ENCODE results near the gene RAD51B. TPM values are rescaled to one million over a fixed set of nuclear protein-coding genes. Genes with fewer than 3 reads are reported as not detected.
"Not testable (repeated sequence)": the region's sequence is repeated elsewhere in the genome, so short reads cannot be mapped to it uniquely, and the experiment has no call there.

RAD51B gene
- total RNA-seq, 2 experiments from 2014 or later = 27.4 to 31.6 TPM

DNA sequence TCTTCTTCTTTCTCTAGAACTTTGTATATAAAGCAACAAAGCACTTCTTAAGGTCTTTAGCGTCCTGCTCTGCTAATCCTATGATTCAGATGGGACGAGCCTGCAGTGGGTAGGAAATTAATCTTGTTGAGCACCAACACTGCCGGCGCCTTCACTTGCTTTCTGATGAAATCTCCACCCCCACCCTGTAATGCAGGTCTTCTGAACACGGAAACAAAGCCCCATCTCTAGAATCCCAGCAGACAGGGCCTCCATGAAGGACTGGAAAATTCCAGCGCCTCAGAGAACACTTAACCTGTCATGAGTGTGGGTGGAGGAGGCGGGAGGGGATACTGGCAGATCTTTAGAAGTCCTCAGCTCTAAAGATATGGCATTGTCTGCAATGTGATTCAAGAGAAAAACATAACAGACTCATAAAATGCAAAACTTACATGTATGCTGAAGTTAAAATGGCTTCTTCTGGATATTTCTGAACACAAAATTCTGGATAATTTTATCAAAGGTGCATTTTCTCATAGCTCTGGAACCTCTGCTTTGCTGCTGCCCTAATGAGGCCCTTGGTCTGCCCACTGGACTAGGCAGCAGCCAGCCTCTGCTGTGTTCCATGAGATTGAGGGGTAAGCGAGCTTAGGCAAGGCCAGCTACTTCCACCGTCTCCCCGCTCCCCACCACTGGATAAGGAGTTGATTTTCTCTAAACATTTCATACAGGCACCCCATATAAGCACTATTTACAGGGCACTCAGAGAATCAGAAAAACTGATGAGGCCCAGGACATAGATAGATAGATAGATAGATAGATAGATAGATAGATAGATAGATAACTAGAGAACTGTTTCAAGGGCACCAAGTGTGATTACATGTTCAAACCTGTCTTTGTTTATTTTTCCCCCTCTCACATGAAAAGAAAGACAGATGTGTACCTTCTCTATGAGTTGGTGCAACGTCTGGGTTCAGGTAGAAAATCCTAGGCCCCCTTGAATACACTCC is 930.2 kb downstream of the RAD51B start:
- no peaks in the 10 kb centered on the region for H3K9me3 Mint-ChIP-seq
- H3K27ac Mint-ChIP-seq = no peak overlapping the region
- no peak for DNase-seq
- H3K27me3 Mint-ChIP-seq = no peaks in the 10 kb centered on the region
- peaks cover 5% of the 10 kb centered on the region for H3K4me1 Mint-ChIP-seq
- no peak overlapping the region for H3K4me3 Mint-ChIP-seq
- H3K36me3 Mint-ChIP-seq = no peaks in the 10 kb centered on the region

DNA sequence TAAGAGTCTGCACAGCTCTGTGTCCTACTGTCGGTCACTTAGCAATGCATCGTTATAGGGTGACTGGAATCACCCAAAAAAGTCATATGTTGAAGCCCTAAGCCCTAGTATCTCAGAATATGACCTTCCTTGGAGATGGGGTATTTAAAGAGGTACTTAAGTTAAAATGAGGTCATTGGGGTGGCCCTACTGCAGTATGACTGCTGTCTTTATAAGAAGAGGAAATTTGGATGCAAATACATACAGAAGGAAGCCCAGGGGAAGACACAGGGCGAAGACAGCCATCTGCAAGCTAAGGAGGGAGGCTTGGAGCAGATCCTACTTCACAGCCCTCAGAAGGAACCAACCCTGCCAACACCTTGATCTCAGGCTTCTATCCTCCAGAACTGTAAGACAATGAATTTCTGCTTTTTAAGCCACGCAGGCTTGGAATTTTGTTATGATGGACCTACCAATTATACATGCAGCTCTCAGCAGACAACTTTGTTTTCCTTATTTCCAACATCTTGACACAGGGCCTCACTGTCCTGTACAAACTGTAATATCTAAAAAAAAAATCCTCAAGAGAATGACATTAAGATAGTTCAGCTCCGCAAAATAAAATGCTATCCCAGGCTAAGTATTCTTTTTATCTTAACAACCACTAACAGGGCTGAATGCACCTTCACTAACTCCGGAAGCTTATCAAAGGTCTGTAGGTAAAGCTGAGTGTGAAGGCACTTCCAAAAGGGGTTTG is 932.9 kb downstream of the RAD51B start:
- Mint-ChIP-seq H3K4me1 (peaks cover 12% of the 10 kb centered on the region), H3K4me3 (no peak overlapping the region), H3K27ac (no peak overlapping the region)

DNA sequence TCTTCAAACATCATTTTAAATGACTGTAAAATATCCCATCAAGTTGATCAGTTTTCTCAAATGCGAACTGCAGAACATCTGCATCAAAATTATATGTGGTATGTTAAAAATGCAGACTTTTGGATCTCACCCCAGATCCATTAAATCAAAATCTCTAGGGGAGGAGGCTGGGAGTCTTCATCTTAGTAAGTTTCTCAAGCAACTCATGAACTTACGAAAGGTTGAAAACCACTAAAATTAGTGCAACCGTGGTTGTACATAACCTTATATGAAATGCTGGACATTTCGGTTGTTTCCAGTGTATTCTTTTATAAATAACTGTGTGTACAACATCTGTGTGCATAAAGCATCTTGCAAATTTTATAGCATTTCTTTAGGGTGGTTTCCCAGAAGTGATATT is 934.1 kb downstream of the RAD51B start:
- H3K27ac Mint-ChIP-seq = no peak overlapping the region
- H3K36me3 Mint-ChIP-seq = no peaks in the 10 kb centered on the region
- H3K4me1 Mint-ChIP-seq = peaks cover 19% of the 10 kb centered on the region

More for the DNA sequence above, 932.9 kb downstream of the RAD51B start:
- Mint-ChIP-seq H3K27me3 (no peaks in the 10 kb centered on the region), H3K36me3 (no peaks in the 10 kb centered on the region), H3K9me3 (no peaks in the 10 kb centered on the region)
- DNase-seq = no peak

DNA sequence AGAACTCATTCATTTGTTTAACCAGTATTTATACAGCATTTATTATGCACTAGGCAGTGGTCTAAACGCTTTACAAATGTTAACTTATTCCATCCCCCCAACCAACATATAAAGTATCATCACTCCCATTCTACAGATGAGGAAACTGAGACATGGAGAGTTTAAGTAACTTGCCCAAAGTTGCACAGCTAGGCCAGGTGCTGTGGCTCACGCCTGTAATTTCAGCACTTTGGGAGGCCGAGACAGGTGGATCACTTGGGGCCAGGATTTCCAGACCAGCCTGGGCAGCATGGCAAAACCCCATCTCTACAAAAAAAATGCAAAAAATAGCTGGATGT is 935.4 kb downstream of the RAD51B start:
- H3K4me3 Mint-ChIP-seq = no peak overlapping the region
- no peak overlapping the region for H3K27ac Mint-ChIP-seq
- H3K36me3 Mint-ChIP-seq = no peaks in the 10 kb centered on the region
- no peak for DNase-seq
- H3K9me3 Mint-ChIP-seq = no peaks in the 10 kb centered on the region
- H3K27me3 Mint-ChIP-seq = no peaks in the 10 kb centered on the region
- H3K4me1 Mint-ChIP-seq = peaks cover 17% of the 10 kb centered on the region

More for the DNA sequence above, 934.1 kb downstream of the RAD51B start:
- no peaks in the 10 kb centered on the region for H3K27me3 Mint-ChIP-seq
- DNase-seq = no peak
- H3K9me3 Mint-ChIP-seq = no peaks in the 10 kb centered on the region
- H3K4me3 Mint-ChIP-seq = no peak overlapping the region

DNA sequence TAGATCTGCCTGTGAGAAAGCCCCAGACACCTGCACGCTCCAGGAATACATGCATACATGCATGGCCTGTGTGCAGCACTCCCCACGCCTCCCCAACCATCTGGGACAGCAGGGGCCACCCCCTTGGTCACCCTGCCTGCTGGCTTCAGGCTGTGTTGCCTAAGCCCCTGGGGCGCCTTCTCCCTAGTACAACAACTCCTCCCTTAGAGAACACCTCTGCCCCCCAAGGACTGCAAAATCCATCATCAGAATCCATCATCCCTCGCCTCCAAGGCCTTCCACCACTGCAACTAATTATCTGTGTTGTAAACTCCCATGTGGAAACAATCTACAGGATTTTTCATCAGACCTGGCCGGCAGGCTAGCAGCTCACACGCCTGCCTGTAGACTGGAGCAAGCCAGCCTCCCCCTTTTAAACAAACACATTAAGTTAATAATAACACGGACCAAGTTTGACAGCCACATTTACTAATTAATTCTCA is 936.5 kb downstream of the RAD51B start:
- Mint-ChIP-seq H3K27ac (no peak overlapping the region), H3K4me3 (no peak overlapping the region), H3K27me3 (no peaks in the 10 kb centered on the region), H3K9me3 (no peaks in the 10 kb centered on the region), H3K4me1 (peaks cover 14% of the 10 kb centered on the region), H3K36me3 (no peaks in the 10 kb centered on the region)
- DNase-seq = no peak

DNA sequence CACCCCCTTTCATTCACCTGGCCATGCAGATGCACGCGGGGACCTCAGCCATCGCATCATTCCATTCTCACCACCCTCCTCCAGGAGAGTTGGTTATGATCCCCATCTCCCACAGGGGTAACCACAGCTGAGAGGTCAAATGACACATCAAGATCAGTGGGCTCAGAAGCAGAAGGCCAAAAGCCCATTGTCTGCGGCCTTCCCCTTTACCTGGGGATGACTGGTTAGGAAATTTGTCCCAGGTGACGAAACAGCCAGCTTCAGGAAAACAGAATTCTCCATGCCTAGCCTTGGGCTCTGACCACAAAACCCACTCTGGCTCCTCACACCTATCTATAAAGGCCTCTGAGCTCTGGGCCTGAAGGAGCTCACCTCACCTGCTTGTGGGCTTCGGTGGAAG is 937.2 kb downstream of the RAD51B start:
- Mint-ChIP-seq H3K9me3 (no peaks in the 10 kb centered on the region), H3K27me3 (no peaks in the 10 kb centered on the region), H3K4me3 (no peak overlapping the region), H3K36me3 (no peaks in the 10 kb centered on the region), H3K27ac (no peak overlapping the region), H3K4me1 (peaks cover 14% of the 10 kb centered on the region)
- DNase-seq = no peak

DNA sequence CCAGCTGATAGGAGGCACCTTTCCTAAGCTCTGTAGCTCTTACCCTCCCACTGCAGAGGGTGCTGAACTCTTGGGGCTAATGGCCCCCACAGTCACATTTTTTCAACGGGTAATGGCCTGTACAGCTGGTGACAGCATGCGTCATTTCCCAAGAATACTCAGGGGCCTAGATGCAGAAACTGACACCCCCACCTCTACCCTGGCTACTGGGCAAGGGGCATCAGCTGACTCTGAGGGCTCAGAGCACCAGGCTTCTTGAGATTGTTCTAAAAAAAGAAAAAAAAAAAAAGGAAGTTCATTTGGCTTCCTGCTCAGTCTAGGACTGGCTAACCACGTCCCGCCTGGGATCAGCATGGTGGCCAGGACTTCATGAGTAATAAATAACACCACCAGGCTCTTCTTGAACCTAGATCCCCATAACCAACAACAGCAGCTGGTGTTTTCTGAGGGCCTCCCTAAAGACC is 938.1 kb downstream of the RAD51B start:
- Mint-ChIP-seq H3K27me3 (no peaks in the 10 kb centered on the region), H3K27ac (no peak overlapping the region), H3K9me3 (no peaks in the 10 kb centered on the region), H3K4me3 (no peak overlapping the region), H3K4me1 (peaks cover 14% of the 10 kb centered on the region), H3K36me3 (no peaks in the 10 kb centered on the region)
- DNase-seq = no peak

DNA sequence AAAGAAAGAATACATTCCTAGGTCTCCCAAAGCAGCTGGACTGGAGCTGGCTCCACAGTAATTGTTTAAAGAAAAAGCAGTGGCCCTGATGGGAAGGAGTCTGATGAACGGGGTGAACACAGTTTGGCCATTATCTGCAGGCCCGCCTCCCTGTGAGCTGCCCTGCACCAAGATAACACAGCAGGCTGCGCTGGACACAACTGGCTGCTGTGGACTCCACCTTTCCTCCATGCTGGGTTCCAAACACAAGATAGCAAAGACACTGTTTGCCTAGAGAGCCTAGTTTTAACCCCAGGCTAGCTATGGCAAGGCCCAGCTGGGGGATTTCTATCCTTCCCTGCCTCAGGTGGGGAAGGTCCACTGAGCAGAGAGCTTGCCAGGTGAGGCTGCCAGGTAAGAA is 938.7 kb downstream of the RAD51B start:
- H3K4me3 Mint-ChIP-seq = no peak overlapping the region
- peaks cover 14% of the 10 kb centered on the region for H3K4me1 Mint-ChIP-seq
- H3K36me3 Mint-ChIP-seq = no peaks in the 10 kb centered on the region
- no peak overlapping the region for H3K27ac Mint-ChIP-seq
- DNase-seq = no peak
- no peaks in the 10 kb centered on the region for H3K27me3 Mint-ChIP-seq
- no peaks in the 10 kb centered on the region for H3K9me3 Mint-ChIP-seq

DNA sequence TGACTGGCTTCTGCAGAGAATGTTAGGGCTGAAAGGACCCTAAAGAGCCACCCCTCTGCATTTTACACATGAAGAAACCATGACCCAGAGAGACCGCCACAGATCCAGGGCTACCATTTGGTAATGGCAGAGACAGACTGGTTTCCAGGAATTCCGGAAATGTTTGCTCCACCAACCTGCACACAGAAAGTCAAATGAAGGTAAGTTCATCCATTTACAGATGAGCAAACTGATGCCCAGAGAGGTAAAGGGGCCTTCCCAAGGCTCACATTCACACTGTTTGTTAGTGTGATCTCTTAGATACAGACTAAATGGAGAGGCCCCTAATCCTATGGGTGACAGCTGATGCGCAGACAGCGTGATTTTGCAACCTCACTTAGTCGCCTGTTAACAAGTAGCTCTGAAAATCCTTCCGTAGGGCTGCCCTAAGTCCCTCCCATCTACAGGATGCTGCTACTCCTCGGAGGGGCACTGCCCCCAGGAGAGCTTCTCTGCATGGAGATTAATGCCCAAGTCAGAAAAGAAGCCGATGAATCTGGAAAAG is 939.5 kb downstream of the RAD51B start:
- H3K27ac Mint-ChIP-seq = no peak overlapping the region
- no peaks in the 10 kb centered on the region for H3K9me3 Mint-ChIP-seq
- no peak overlapping the region for H3K4me3 Mint-ChIP-seq
- H3K27me3 Mint-ChIP-seq = no peaks in the 10 kb centered on the region
- peaks cover 14% of the 10 kb centered on the region for H3K4me1 Mint-ChIP-seq
- no peak for DNase-seq
- H3K36me3 Mint-ChIP-seq = no peaks in the 10 kb centered on the region

DNA sequence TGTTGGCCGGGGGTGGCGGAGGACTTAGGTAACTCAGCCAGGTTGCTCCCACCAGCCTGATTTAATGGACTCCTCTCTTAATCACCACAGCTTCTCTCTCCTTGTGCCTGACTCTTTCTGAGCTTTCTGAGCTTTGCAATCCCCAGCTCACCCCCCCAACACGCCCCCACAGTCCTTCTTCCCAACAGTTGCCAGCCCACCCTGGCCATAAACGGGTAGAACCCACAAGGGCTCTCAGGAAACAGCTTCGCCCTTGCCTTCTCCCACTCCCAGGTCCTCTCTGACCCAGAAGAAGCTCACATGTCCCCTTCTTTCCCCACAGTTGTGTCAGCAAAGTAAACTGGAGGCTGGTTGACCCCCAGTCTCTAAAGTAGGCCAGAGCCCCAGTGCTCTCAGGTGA is 940.4 kb downstream of the RAD51B start:
- Mint-ChIP-seq H3K4me3 (no peak overlapping the region), H3K4me1 (peaks cover 14% of the 10 kb centered on the region), H3K36me3 (no peaks in the 10 kb centered on the region), H3K27ac (no peak overlapping the region), H3K27me3 (no peaks in the 10 kb centered on the region), H3K9me3 (no peaks in the 10 kb centered on the region)
- no peak for DNase-seq

DNA sequence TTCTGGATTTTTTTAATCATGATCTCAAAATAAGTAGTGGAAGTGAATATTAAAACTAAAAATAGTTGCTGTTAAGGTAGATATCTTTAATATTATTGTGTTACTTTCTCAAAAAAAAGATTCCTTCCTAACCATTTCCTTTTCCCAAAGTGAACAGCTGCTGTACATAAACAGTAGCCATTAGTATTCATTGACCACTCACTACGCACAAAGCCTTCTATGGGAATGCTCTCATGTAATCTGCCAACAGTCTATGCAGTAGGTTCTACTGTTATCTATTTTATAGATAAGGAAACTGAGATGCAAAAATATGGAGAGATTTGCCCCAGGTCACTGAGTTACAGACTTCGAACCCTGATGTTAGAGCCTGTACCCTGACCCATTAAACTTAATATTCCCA is 941.2 kb downstream of the RAD51B start:
- H3K9me3 Mint-ChIP-seq = no peaks in the 10 kb centered on the region
- no peaks in the 10 kb centered on the region for H3K36me3 Mint-ChIP-seq
- no peak overlapping the region for H3K4me3 Mint-ChIP-seq
- H3K4me1 Mint-ChIP-seq = peaks cover 19% of the 10 kb centered on the region
- no peak for DNase-seq
- no peak overlapping the region for H3K27ac Mint-ChIP-seq
- H3K27me3 Mint-ChIP-seq = no peaks in the 10 kb centered on the region

DNA sequence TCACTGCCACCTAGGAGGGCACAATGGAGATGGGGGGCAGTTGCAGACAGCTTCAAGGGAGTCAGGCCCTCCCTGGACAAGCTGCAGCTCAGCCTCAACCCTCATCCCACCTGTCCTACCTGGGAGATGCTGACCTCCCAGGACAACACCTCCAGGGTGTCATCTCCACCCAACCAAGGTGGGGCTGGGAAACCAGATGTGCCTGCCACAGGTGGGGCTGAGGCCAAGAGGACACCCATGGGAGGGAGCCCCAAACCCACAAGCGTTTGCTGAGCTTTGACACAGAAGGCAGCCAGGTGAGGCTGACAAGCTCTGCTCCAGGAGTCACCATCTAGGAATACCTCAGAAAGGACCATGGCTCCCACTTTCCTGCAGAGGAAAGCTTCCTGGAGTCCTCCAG is 941.8 kb downstream of the RAD51B start:
- DNase-seq = no peak
- Mint-ChIP-seq H3K9me3 (no peaks in the 10 kb centered on the region), H3K4me3 (no peak overlapping the region), H3K4me1 (peaks cover 17% of the 10 kb centered on the region), H3K27ac (no peak overlapping the region), H3K36me3 (no peaks in the 10 kb centered on the region), H3K27me3 (no peaks in the 10 kb centered on the region)

DNA sequence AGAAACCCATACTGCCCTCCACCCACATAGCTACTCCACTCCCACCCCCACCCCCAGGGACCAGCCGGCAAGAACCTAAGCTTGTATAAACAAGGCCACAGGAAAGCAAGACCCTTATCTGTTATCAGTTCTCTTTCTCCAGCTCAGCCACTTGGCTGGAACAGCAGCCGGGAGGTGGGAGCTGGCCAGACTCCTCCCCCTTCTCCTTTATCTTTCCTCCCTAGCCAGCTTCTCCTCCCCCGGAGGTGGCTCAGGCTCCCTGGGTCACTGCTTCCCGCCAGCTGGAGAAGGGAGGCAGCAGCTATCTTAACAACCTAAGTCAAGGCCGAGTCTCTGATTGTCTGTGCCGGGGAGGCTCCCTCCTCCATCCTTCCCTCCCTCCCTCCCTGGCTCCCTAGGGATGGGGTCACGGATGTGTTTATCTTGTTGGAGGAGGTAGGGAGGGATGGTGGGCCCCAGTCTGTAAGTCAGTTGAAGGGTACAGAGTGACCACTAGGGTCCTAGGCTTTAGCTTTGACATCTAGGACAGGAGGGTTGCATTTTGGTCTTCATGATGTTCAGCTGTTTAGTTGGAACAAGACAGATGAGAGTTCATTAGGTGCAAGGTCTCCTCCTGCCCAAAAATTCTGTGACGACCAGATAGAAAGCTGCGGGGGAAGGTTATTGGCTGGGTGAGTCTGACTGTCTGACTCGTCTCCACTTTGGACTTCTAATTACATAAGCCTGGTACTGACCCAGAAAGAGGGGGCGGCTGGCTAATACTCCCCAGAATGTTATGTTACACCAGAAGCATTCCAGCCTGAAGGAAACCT is 943.6 kb downstream of the RAD51B start:
- Mint-ChIP-seq H3K9me3 (no peaks in the 10 kb centered on the region), H3K36me3 (no peaks in the 10 kb centered on the region), H3K27ac (no peak overlapping the region), H3K4me3 (no peak overlapping the region), H3K4me1 (peaks cover 5% of the 10 kb centered on the region), H3K27me3 (no peaks in the 10 kb centered on the region)
- DNase-seq = no peak

DNA sequence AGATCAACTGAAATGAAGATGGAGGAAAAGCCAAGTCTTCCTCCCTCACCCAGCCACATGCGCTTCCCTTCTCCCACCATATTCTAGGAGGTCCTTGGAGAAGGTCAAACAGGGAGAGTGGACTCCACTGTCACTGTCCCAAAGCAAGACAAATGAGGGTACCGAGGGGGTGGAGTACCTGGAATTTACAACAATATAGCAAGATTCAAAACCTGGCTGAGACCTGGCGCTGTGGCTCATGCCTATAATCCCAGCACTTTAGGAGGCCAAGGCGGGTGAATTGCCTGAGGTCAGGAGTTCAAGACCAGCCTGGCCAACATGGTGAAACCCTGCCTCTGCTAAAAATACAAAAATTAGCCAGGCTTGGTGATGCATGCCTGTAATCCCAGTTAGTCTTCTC is 944.3 kb downstream of the RAD51B start:
- H3K4me3 Mint-ChIP-seq, DNase-seq, H3K27me3 Mint-ChIP-seq, H3K9me3 Mint-ChIP-seq, H3K36me3 Mint-ChIP-seq, H3K4me1 Mint-ChIP-seq, H3K27ac Mint-ChIP-seq: not testable (repeated sequence)
